ENCODE measurements around the gene MLC1.

MLC1 gene

DNA sequence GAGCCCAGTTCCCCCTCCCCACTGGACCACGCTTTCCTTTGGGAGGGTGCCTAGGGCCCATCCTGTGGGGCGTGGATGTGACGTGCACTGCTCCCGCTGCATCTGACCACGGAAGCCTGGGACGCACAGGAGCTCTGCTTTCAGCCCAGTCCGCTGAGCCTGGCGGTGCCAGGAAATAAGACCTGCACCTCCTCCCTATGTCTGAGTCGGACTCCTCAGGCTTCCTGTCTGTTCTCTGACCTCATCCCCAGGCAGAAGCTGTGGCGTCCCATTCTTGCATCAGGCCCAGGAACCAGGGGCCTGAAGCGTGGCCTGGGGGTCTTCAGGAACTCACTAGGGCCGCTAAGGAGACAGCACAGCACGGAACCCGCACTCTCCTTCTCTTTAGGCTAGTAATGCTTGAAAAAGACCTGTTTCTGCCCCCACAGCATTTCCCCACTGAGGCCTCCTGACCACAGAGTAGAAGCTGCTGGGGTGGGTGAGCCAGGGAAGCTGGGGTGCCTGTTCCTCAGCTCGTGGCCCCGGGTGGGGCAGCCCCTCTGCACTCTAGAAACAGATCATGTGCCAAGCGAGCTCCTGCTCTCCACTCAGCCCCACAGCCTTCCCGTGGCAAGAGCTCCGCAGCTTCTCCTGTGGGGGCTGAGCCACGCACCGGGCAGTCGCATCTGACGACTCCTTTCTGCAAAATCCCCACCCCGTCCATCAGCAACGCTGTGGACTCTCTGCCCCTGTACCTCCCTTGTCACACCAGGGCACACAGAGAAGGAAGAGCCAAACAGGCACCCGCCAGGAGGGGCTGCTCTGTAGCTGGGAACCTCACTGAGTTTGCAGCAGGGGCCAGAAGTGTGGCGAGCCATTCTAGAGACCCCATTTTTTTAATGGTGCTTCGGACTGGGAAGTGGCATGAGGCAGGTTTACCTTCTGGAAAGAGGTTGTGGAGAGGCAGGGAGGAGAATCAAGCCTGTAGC is 27.2 kb upstream of the MLC1 start:
- Histone ChIP-seq H3K4me3 (ENCODE audit: severe bottlenecking) (no peak overlapping the region), H3K4me1 (ENCODE audit: insufficient read depth, poor library complexity, severe bottlenecking) (peaks cover 14% of the 10 kb centered on the region), H3K36me3 (ENCODE audit: low read depth) (no peaks in the 10 kb centered on the region), H3K27ac (ENCODE audit: poor library complexity, severe bottlenecking) (no peak overlapping the region), H3K27me3 (ENCODE audit: insufficient read depth, poor library complexity, severe bottlenecking) (no peaks in the 10 kb centered on the region), H3K9me3 (ENCODE audit: severe bottlenecking) (no peaks in the 10 kb centered on the region)
- ATAC-seq (ENCODE audit: low read depth) (0 out of 3 replicates have a peak, but pooled peaks have one; percentile 35), DNase-seq (ENCODE audit: low spot score) (no peak)
- TF ChIP-seq, protein P1, sequence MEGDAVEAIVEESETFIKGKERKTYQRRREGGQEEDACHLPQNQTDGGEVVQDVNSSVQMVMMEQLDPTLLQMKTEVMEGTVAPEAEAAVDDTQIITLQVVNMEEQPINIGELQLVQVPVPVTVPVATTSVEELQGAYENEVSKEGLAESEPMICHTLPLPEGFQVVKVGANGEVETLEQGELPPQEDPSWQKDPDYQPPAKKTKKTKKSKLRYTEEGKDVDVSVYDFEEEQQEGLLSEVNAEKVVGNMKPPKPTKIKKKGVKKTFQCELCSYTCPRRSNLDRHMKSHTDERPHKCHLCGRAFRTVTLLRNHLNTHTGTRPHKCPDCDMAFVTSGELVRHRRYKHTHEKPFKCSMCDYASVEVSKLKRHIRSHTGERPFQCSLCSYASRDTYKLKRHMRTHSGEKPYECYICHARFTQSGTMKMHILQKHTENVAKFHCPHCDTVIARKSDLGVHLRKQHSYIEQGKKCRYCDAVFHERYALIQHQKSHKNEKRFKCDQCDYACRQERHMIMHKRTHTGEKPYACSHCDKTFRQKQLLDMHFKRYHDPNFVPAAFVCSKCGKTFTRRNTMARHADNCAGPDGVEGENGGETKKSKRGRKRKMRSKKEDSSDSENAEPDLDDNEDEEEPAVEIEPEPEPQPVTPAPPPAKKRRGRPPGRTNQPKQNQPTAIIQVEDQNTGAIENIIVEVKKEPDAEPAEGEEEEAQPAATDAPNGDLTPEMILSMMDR (IDR thresholded peaks at IDR 0.05; ENCODE audit: poor library complexity, severe bottlenecking) = no peak

DNA sequence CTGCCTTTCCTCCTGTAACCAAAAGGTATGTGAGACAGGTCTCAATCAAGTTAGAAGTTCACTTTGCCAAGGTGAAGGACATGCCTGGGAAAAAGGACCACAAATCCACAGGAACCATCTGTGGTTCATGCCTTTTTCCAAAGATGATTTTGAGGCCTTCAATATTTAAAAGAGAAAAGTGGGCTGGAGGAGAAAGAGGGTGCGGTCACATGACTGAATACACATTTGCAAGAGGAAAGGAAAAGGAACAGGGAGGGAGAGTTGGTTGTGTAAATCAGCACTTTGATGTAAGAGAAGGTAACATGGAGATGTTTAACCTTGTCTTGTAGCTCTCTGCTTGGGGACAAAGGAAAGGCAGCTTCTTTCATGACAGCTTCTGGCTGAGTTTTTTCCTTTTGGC is 25.8 kb upstream of the MLC1 start:
- ATAC-seq (ENCODE audit: low read depth) (no peak), DNase-seq (ENCODE audit: low spot score) (no peak)
- Histone ChIP-seq H3K4me1 (ENCODE audit: insufficient read depth, poor library complexity, severe bottlenecking) (peaks cover 14% of the 10 kb centered on the region), H3K27me3 (ENCODE audit: insufficient read depth, poor library complexity, severe bottlenecking) (no peaks in the 10 kb centered on the region), H3K36me3 (ENCODE audit: low read depth) (no peaks in the 10 kb centered on the region), H3K4me3 (ENCODE audit: severe bottlenecking) (no peak overlapping the region), H3K27ac (ENCODE audit: poor library complexity, severe bottlenecking) (no peak overlapping the region), H3K9me3 (ENCODE audit: severe bottlenecking) (no peaks in the 10 kb centered on the region)
- TF ChIP-seq, protein P1 (IDR thresholded peaks at IDR 0.05; ENCODE audit: poor library complexity, severe bottlenecking) = no peak

GRCh38 chr22:50107529-50107928 is 22.3 kb upstream of the MLC1 start:
- Histone ChIP-seq H3K9me3 (ENCODE audit: severe bottlenecking) (no peaks in the 10 kb centered on the region), H3K27ac (ENCODE audit: poor library complexity, severe bottlenecking) (no peak overlapping the region), H3K36me3 (ENCODE audit: low read depth) (no peaks in the 10 kb centered on the region), H3K27me3 (ENCODE audit: insufficient read depth, poor library complexity, severe bottlenecking) (no peaks in the 10 kb centered on the region), H3K4me3 (ENCODE audit: severe bottlenecking) (no peak overlapping the region), H3K4me1 (ENCODE audit: insufficient read depth, poor library complexity, severe bottlenecking) (peaks cover 11% of the 10 kb centered on the region)
- TF ChIP-seq, protein P1 (IDR thresholded peaks at IDR 0.05; ENCODE audit: poor library complexity, severe bottlenecking) = no peak
- ATAC-seq (ENCODE audit: low read depth) (no peak), DNase-seq (ENCODE audit: low spot score) (no peak)

DNA sequence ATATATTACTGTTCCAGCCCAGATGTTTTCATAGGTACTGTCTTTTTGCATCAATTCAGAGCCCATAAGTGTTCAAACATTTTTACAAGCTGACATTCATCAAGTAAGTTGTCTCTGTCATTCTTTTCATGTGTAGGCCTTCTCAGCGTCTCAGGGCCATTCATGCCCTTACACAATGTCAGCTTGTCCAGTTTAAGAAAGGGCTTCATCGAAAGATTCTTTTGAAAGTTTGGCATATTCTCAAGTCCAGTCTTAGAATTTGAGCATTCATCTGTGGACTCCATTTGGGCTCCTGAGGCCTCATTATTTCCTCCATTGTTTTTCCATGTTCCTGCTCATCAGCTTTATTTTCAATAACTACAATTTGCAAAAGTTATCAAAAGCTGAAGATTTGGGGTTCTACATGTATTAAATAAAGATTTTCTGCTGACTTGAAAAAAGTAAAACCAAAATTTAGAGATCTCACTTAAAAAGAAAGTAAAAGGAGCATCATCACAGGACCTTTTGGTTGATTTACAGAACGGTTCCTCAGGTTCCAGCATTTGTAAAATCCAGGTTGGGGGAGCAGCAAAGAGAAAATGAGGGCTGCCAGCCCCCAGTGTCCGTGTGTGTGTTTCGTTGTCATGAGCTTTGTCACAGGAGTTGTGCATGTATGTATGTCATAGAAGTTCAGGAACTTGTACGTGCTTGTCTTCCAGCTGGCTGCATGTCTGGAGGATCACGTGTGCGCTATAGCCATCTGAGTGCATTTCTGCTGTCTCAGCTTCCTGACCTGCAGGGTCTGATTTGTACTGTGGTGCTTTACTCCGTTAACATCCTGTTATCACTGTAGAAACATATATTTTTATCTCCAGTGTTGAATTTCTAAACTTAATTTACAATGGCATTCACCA is 20.2 kb upstream of the MLC1 start:
- peaks cover 11% of the 10 kb centered on the region for H3K4me1 ChIP-seq (ENCODE audit: insufficient read depth, poor library complexity, severe bottlenecking)
- H3K27ac ChIP-seq (ENCODE audit: poor library complexity, severe bottlenecking) = no peak overlapping the region
- H3K4me3 ChIP-seq (ENCODE audit: severe bottlenecking) = no peak overlapping the region
- ATAC-seq (ENCODE audit: low read depth) = peak; percentile 78
- no peak for DNase-seq (ENCODE audit: low spot score)
- no peaks in the 10 kb centered on the region for H3K36me3 ChIP-seq (ENCODE audit: low read depth)
- no peaks in the 10 kb centered on the region for H3K9me3 ChIP-seq (ENCODE audit: severe bottlenecking)
- H3K27me3 ChIP-seq (ENCODE audit: insufficient read depth, poor library complexity, severe bottlenecking) = no peaks in the 10 kb centered on the region
- TF ChIP-seq, protein P1 (IDR thresholded peaks at IDR 0.05; ENCODE audit: poor library complexity, severe bottlenecking) = no peak

Measured in RWPE2 (cell line).